GM21825 (cell line): Measurements from ENCODE around the gene TUBB.
"Not testable (repeated sequence)": the region's sequence is repeated elsewhere in the genome, so short reads cannot be mapped to it uniquely, and the experiment has no call there.

Source experiments
- ATAC-seq: cut with Tn5 transposase; IDR thresholded peaks from one replicate; pipeline ENCODE4 v1.9.1; 2021; ENCODE audit warnings: mild to moderate bottlenecking, moderate library complexity; ENCODE audit not compliant: unreplicated experiment

The TUBB gene

GRCh38 chr6:30717129-30717844 is 2.9 kb upstream of the TUBB start, which contains the start of gene MDC1:
Gene MDC1 (minus strand): TSS chr6:30717281. CDS start chr6:30715175, 2,106 bp downstream.
- peak; percentile 56 for ATAC-seq

GRCh38 chr6:30717845-30718720 is 2.1 kb upstream of the TUBB start:
- ATAC-seq, result not testable (repeated sequence)

- no peak for ATAC-seq
These were observed 796 bp upstream of the TUBB start for GRCh38 chr6:30719356-30719755.

- no peak for ATAC-seq
These were observed 616 bp downstream of the TUBB start for GRCh38 chr6:30720738-30721197.

GRCh38 chr6:30721198-30722024 is 1.3 kb downstream of the TUBB start:
- peak; percentile 34 for ATAC-seq

GRCh38 chr6:30722025-30722279 is 1.8 kb downstream of the TUBB start:
- not testable (repeated sequence) for ATAC-seq

- no peak for ATAC-seq
These were observed 2.3 kb downstream of the TUBB start for GRCh38 chr6:30722280-30723112.

GRCh38 chr6:30723159-30723842 is 3.1 kb downstream of the TUBB start:
- not testable (repeated sequence) for ATAC-seq

GRCh38 chr6:30723843-30724741 is 3.9 kb downstream of the TUBB start:
- not testable (repeated sequence) for ATAC-seq

GRCh38 chr6:30724906-30725667 is 4.9 kb downstream of the TUBB start:
- no peak for ATAC-seq

- no peak for ATAC-seq
These were observed 5.8 kb downstream of the TUBB start for GRCh38 chr6:30725713-30726505.

GRCh38 chr6:30726506-30727413 is 6.6 kb downstream of the TUBB start:
- no peak for ATAC-seq

GRCh38 chr6:30727920-30728553 is 7.9 kb downstream of the TUBB start:
- no peak for ATAC-seq

- peak; percentile 50 for ATAC-seq
These were observed 10.7 kb downstream of the TUBB start for GRCh38 chr6:30730601-30731435.
